LNCaP clone FGC (cell line): ENCODE measurements around the gene TSEN2.
A peak's percentile ranks its signal among the peaks of the same experiment; 100 is the strongest.
"Not testable (repeated sequence)": the region's sequence is repeated elsewhere in the genome, so short reads cannot be mapped to it uniquely, and the experiment has no call there.

ENCODE experiments used
- DNase-seq: peaks from one replicate; pipeline ENCODE4 v3.0.0-alpha.2; 2011; ENCODE audit warnings: low read depth
- H3K4me3 ChIP-seq: 2 replicates; pipeline ENCODE4 v1.5.1; 2011; ENCODE audit warnings: mild to moderate bottlenecking, low read depth, low read length, control low read depth
- TF ChIP-seq, protein P1 (sequence below): IDR thresholded peaks from 2 replicates; pipeline ENCODE4 v1.5.1; 2012; ENCODE audit warnings: mild to moderate bottlenecking; ENCODE audit not compliant: control insufficient read depth, insufficient read depth; ENCODE audit errors: extremely low read depth

Gene TSEN2

GRCh38 chr3:12446298-12446697 lies 38.0 kb upstream of the TSEN2 start:
- no peak overlapping the region for H3K4me3 ChIP-seq
- DNase-seq = no peak
- TF ChIP-seq, protein P1, sequence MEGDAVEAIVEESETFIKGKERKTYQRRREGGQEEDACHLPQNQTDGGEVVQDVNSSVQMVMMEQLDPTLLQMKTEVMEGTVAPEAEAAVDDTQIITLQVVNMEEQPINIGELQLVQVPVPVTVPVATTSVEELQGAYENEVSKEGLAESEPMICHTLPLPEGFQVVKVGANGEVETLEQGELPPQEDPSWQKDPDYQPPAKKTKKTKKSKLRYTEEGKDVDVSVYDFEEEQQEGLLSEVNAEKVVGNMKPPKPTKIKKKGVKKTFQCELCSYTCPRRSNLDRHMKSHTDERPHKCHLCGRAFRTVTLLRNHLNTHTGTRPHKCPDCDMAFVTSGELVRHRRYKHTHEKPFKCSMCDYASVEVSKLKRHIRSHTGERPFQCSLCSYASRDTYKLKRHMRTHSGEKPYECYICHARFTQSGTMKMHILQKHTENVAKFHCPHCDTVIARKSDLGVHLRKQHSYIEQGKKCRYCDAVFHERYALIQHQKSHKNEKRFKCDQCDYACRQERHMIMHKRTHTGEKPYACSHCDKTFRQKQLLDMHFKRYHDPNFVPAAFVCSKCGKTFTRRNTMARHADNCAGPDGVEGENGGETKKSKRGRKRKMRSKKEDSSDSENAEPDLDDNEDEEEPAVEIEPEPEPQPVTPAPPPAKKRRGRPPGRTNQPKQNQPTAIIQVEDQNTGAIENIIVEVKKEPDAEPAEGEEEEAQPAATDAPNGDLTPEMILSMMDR = no peak

- TF ChIP-seq, protein P1 = no peak
- no peak for DNase-seq
These were observed 37.2 kb upstream of the TSEN2 start for GRCh38 chr3:12447075-12447474.

DNA sequence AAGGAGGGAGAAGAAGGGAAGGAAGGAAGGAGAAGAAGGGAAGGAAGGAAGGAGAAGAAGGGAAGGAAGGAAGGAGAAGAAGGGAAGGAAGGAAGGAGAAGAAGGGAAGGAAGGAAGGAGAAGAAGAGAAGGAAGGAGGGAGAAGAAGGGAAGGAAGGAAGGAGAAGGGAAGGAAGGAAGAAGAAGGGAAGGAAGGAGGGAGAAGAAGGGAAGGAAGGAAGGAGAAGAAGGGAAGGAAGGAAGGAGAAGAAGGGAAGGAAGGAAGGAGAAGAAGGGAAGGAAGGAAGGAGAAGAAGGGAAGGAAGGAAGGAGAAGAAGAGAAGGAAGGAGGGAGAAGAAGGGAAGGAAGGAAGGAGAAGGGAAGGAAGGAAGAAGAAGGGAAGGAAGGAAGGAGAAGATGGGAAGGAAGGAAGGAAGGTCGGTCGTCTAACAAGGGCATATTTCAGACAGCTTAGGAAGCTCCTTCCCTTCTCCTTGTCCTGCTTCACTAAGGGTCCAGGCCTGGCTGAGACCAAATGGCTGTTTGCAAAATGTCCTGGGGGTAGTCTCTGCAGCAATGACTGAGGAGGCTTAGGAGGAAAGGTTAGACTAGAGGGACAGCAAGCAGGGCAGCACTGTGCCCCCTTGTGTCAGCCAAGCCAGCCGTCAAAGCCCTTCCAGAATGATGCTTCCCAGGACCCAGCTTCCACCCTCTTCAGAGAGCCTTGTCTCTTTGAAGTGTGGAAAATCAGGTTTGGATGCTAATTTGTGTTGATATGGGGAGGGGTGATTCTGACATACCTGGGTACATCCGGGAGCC lies 35.7 kb upstream of the TSEN2 start:
- not testable (repeated sequence) for DNase-seq, H3K4me3 ChIP-seq

More at GRCh38 chr3:12447075-12447474, 37.2 kb upstream of the TSEN2 start:
- no peak overlapping the region for H3K4me3 ChIP-seq

- no peak overlapping the region for H3K4me3 ChIP-seq
- peak; percentile 17 for DNase-seq
- TF ChIP-seq, protein P1 = no peak
These were observed 34.2 kb upstream of the TSEN2 start for GRCh38 chr3:12449889-12450682.

DNA sequence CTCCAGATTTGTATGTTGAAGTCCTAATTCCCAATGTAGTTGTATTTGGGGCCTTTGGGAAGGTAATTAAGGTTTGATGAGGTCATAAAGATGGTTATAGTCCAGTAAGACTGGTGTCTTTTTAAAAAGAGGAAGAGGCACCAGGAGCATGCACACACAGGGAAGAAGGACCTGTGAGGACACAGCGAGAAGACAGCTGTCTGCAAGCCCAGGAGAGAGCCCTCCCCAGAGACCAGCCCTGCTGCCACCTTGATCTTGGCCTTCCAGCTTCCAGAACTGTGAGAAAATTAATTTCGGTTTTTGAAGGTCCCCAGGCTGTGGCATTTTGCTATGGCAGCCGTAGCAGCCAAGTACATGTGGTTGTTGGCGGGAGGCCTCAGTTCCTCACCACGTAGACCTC lies 32.8 kb upstream of the TSEN2 start:
- no peak for DNase-seq
- TF ChIP-seq, protein P1 = no peak
- H3K4me3 ChIP-seq = no peak overlapping the region

GRCh38 chr3:12451960-12452359 lies 32.3 kb upstream of the TSEN2 start:
- TF ChIP-seq, protein P1 = no peak
- H3K4me3 ChIP-seq = no peak overlapping the region
- no peak for DNase-seq

DNA sequence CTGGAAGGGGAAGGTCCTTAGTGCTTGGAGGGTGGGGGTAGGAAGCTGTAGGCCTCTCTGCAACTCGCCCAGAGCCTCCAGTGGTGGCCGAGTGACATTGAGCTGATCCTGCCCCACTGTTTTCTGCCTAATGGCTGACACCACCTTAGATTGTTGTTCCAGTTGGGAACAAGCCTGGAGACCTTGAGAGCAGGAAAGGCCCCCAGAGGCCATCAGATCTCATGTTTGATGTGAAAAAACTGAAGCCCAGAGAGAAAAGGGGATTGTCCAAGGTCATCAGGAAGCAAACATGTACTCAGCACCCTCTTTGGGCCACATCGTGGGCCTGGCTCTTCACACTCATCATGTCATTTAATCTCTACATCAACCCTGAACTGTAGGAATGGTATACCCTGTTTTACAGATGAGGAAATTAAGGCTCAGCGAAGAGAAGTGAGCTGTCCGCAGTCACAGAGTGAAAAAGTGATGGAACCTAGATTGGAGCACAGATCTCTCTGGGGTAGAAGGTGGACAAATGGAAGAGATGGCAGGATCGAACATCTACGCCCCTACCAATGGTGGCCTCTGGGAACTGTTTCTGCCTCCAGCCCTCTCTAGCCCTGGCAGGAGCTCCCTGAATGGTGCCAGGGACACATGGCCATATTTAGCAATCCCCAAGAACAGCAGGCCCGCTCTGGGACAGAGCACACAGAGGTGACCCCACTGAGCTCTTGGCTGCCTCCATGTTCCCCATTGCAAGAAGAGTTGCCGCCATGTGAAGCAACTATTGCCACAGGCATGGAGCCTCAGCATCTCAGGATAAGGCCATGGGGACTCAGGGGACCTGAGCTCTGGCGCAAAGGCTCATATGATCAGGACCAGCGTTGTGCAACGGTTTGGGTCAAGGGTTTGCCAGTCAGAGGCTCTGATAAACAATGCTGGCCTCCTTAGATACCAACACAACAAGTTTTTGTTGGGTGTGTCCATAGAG lies 31.6 kb upstream of the TSEN2 start:
- no peak overlapping the region for H3K4me3 ChIP-seq
- DNase-seq = no peak
- TF ChIP-seq, protein P1 = no peak
